Iris pigment epithelial cell (primary cell): Measurements from ENCODE around the gene DYNC1I1.

Experiments
- DNase-seq: peaks from one replicate; pipeline ENCODE4 v3.0.0-alpha.2; 2011; ENCODE audit warnings: low read depth

DYNC1I1 gene

DNA sequence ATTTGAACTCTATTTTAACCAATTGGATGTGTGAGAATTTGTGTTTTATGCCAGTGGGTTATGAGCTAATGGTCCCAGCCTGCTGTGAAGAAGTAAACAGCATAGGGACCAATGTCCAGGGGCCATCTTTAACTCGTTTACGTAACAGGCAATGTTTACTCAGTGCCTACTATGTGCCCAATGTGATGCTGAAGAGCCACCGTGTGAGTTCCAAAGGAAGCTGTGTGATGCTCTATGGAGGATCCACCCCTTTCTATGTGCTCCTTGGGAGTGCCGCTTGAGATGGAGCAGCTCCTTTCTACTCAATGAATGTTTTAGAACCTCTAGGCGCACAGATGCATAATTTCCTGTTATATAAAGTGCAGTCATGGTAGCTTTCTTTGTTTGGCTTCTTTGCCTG, 21.3 kb downstream of the DYNC1I1 start:
- no peak for DNase-seq

DNA sequence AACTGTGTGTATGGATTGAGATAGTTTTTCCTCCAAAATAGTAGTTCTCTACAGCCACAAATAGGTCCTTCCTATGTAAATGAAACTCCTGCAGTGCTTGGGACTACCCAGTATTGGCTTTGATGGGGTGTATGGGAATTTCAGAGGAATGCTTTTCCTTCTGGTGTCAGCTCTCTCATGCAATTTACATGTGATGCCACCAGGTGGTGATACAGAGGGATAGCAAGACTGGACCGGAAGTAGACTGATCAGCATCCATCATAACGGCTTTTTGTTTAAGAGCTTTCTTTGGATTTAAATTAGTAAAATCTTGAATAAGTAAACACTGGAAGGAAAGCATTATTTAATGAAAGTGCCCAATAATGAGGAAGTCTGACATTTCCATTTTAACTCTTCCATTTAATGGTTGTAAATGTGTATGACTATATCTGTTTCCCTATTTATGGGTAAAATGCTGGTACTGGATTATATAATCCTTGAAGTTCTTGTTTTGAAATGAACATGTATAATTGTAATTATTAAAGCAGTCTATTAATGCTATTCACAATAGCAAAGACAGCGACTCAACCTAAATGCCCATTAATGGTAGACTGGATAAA, 22.7 kb downstream of the DYNC1I1 start:
- peak; percentile 56 for DNase-seq

DNA sequence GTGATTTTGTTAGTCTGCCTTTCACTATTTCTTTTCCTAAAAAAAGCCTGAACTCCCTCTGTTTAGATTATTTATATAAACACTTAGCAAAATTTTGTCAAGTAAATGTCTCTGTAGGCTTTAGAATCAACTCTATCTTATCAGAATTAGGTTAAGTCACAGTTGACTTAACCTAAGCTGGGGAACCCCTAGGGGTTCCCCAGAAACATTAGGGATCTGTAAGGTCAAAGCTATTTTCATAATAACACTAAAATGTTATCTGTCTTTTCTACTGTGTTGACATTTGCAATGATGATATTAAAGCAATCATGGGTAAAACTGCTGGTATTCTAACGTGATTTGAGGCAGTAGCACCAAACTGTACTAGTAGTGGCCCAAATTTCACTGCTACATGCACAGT, 24.3 kb downstream of the DYNC1I1 start:
- DNase-seq = no peak

DNA sequence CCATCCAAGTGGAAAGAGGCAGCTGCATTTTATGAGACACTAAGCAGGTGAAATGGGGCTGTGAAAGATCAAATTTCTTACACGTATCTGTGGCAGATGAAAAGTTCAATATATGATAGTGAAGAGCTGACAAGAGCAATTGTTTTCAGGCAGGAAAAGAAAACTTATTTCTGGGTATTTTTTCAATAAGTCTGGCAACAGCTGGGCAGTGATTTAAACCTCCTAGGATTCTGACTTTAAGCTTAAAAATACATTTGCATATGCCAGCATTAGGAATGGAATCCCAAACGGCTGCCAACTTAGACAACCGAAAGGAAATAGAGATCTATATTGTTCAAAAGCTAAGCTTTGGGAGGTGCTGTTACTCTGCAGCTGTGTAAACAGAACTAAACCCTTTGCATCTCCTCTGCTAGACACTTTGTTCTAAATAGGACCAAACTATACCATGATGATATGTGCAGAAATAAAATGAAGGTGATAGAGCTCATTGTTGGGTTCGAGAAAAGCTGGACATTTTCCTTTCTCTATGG, 26.1 kb downstream of the DYNC1I1 start:
- DNase-seq = peak; percentile 9

DNA sequence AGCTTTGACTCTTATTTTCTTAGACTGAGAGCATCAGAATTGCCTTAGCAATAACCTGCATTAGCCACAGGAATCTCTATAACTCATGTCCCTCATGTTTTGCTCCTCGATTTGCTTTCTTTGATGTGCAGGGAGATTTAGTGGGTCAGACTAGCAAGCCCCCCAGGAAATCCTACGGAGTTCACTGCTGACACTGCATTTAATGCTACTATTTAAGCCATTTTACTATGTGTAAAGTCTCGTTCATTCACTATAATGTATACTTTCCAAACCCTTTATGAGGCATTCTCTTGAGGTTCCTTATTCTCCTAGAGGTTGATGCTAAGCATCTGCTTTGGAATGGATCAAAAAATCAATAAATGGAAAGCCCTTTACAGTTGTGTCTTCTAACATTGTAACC, 28.4 kb downstream of the DYNC1I1 start:
- DNase-seq = no peak

DNA sequence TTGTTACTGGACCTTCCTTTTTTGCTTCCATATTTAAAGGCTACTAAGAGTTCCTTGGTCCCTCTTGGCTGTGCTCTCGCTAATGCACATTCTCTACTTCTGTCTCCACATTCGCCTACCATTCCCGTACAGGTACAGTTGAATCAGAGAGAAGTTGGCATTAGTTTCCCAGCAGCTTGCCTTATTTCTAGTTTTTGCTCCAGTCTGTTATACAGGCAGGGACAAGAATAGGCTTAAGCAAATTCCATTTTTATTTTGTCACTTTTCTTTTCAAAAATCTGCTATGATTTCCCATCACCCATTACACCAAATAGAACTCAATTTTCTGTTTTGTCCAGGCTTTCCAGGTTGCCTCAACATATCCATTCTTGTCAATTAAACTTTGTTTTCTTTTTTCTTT, 29.9 kb downstream of the DYNC1I1 start:
- no peak for DNase-seq

DNA sequence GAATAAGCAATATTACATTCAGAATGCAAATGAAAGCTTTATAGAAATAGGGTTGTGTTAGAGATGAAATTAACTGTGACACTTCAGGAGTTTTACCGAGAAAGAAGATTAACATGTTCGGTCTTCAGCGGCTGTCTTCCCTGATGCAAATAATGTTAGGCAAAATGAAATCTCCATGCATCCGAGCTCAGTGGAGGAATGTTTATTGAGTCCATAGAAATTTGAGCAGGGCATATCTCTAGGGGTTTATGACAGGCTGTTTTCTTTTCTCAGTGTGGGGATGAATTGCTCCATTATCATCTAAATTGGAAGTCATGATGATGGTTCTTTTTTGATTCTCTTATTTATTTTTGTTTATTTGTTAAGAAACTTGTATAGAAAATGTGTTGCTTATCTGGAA, 31.7 kb downstream of the DYNC1I1 start:
- no peak for DNase-seq

DNA sequence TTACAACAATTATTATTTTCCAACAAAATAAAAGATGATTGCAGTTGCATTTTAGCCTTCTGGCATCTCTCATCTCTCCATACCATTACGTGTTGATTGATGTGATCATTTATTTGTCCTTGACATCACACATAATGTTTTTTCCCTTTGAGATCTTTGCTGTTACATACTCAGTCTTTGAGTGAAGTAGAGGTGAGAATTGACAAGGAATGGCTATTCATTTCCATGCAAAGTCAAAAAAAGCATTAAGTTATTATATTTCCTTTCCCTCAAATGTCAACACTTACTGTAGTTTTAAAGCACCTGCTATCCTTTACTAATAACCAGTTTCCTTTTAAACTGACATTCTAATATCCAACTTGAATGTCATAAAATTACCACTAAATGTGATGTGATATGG, 33.6 kb downstream of the DYNC1I1 start:
- DNase-seq = no peak

DNA sequence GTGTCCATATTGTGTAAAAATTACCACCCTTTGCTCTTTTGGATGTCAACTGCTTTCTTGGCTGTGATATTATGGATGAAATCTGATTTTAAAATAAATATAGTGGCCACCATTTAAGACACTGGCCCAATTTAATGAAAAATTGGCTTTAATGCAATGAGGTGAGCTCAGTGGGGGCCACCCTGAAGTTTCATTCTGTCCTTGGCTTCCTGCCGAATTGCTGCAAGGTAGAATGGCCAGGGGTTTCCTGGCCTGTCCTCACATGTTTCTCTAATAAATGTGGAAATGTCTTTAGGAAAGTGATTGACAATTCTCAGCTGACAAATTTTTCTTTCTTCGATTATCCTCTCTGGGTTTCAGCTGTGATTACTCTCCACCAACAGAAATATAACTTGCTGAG, 36.0 kb downstream of the DYNC1I1 start:
- DNase-seq = no peak

DNA sequence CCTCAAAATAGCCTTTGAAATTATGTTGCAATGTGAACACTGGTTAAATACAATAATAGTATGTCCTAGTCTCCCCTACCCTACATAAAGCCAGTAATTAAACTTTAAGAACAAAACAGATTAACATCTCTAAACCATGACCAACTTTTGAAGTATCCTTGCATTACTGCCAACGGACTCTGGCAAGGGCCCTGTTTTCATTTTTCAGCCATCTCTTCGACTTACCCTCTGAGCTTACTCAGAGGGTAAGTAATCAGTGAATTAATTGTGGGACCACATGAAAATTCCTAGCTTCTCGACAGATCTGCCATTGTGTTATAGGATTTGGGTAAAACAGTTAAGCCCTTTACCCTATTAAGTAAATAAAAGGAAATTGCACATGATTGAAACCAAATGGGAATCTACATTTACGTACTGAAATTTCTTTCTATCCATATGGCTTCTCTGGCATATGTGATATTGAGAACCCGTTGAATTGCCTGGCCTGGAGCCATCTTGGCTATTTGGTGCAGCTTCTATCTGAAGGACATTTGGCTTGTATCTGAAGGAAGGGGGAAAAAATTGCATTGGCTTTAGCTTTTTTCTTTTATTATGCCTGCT, 39.6 kb downstream of the DYNC1I1 start:
- no peak for DNase-seq

DNA sequence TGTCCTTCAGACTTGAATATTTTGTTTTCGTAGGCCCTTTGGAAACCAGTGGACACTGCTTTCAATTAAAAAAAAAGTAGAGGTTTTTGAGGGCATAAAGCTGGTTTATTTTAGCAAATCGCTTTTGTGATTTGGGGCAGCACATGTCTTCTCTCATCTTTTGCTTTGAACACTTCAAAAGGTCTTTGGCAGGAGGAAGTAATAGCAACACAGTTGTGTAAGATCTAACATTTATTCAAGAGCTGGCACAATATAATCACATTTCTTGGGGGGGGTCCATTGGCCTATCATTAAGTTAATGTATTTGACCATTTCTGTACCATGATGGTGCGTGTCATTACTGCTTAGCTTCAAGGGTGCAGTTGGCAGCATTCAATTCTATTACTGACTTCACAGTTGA, 42.4 kb downstream of the DYNC1I1 start:
- no peak for DNase-seq

DNA sequence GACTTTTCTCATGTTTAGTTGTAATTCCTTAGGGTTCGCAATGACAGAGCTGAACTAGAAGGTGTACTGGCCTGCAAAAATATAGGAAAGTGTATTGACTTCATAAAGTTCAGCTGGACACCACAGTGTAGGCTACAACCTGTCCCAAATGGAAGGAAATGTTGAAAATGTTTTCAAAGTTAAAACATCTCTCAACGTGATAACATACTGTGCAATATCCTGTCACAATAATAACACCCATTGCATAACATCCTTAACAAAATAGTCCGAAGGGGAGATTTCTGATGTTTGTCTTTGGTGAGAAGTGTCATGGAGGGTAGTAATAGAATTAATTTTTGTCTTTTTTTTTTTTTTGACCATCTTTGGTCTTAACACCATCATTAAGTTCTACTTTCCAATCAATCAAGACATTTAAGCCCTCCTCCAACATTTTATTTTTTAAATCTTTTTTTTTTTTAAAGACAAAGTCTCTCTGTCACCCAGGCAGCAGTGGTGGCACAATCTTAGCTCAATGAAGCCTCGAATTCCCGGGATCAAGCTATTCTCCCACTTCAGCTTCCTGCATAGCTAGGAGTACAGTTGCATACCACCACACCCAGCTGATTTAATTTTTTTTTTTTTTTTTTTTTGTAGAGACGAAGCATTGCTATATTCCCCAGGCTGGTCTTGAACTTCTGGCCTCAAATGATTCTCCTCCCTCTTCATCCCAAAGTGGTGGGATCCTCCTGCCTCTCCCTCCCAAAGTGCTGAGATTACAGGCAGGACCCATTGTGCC, 45.7 kb downstream of the DYNC1I1 start:
- DNase-seq = no peak

DNA sequence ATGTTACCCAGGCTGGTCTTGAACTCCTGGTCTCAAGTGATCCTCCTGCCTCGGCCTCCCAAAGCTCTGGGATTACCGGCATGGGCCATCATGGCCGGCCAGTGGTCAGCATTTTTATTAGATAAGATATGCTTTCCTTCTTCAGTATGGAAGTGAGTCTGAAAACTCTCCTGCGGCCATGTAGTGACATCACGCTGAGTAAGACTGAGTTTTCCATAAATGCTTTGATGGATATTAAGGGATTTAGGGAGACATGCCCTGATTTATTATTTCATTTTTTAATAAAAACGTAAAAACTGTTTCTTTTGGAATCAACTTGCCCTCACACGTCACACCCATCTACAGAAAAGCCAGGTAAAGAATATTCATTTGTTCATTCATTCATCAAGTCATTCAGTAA, 48.4 kb downstream of the DYNC1I1 start:
- DNase-seq = no peak

DNA sequence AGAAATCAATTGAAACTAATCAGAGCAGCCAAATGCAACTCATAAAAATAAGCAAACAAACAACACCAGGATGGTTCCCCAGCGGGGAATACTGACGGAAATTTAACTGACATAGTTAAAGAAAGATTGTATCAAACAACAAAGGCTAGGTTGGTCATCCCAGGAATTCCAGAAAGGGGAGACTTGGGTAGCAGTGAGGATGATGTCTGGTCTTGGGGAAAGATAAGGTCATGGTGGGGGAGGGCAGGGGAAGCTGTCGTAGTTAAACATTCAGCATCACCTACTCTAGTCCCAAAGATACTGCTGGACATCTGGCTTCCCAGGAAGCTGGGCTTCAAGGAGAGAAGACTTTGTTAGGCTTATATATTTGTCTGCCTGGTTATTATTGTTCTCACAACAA, 50.4 kb downstream of the DYNC1I1 start:
- no peak for DNase-seq

DNA sequence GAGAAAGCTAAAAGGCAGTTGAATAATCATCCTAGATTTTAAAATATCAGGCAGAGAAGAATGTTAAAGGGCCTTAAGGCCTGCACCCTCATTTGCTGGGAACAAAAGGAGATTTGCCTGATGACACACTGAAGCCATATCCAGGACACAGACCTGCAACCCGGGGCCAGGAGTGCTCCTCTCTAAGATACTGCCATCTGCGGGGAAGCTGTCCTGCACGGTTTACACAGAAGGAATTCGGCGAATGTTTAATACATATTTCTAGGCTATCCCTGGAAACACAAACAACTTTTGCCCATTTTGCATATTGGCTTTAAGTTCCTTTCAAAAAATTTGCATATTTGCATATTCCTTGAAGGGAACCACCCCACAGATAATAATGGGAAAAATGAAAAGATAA, 52.3 kb downstream of the DYNC1I1 start:
- DNase-seq = no peak

DNA sequence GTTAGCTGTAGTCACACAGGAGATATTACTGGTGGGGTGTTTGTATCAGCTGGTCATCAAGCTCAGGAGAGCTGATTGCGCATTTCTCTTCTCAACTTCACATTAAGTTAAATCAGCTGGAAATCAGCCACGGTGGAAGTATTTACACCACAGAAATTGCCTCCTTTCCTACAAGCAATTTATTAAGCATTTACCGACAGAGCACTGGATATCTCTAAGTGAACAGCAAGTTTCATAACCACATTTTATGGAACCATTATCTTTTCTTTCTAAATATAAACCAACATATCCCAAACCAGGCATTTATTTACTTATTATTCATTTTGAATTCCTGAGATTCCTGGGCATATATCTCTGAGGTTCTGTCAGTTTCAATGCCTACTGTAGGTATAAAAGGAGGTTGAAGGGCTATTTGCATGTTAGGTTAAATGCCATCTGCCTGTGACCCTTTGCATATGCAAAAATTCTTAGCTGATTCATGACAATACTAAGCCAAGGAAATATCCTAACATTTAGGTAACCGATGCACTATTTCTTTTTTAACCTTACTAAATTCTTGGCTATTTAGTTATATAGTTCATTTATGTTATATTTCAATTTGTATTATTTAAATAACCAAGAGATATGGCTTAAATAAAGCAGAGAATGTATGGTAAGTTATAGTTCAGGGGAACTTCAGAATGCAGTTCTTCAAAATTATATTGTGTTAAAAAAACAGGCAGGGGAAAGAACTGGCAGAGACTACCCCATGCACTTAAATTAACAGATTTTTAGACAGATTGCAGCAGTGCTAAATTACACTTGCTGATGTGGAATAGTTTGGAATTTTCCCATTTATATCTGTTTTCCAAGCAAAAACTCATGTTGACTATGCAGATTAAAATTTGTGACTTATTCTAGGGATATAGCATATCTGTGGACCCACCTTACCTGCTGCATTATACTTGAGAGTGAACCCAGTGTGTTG, 56.8 kb downstream of the DYNC1I1 start:
- peak; percentile 17 for DNase-seq

DNA sequence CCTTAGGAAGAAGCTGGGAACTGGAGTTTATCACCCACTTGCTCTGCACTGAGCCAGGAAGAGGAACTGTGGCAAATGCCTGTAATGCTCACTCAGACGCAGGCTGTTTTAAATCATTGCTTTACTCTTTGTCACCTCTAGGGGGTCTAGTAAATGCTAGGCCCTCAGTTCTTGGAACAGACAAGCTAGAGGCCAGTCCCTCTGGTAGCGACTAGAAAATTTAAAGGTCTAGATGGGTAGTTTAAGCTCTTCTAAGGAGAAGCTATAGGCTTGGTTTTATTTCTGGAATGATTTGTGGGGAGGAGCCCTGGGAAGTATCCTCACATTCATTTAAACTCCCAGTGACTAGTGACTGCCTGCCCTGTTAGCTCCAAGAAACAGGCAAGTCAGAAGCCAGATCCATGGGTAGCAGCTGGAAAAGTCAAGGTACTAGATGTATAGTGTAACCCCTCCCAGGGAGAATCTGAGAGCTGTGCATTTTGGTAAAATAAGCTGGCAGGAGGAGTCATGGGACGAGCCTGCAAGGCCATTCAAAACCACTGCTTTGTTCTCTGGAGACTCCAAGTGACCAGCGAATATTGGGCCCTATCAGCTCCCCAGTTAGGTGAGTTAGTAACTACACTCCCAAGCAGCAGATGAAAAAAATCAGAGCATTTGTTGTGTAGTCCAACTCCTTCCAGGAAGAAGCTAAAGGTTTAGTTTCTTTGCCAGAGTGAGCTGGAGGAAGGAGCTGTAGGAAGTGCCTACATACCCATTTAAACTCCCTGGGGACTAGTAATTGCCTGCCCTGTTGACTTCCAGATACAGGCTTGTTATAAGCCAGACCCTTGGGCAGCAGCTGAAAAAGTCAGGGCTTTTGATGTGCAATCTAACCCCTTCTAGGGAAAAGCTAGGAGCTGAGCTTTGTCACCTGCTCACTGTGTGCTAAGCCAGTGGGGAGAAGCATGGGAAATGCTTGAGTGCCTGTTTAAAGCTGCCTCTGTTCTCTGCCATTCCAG, 68.9 kb downstream of the DYNC1I1 start:
- no peak for DNase-seq

DNA sequence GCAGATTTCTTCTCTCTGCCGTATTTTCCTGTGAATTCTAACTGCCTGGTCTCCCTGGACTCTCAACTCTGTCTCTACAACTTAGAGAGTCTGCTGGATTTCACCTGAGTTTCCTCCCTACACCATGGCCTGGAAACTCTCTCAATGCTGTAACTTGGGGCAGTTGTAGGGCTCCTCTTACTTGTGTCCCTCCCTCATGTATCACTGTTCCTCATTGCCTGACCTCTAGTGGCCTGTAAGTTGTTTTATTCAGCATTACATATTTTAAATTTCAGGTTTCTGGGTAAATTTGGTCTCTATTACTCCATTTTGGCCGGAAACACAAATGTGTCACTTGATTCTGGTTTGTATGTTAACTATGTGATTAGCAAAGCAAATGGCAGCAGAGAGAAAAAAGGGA, 70.9 kb downstream of the DYNC1I1 start:
- peak; percentile 16 for DNase-seq

DNA sequence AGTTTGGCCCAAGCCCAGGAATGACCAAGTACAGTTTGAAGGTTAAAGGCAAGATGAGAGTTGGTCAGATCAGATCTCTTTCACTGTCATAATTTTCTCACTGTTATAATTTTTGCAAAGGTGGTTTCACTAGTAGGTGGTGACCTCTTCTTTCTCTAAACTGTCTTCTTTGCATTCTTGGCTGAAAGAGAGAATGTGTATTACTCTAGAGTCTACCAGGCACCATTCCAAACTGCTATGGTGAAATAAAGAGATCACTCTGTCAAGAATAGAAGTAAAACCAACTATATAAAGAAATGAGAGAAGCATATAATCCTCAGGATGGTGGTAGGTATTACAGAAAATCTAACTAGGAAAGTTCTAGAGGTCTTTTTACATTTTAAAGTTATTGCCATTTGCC, 72.7 kb downstream of the DYNC1I1 start:
- DNase-seq = peak; percentile 37

DNA sequence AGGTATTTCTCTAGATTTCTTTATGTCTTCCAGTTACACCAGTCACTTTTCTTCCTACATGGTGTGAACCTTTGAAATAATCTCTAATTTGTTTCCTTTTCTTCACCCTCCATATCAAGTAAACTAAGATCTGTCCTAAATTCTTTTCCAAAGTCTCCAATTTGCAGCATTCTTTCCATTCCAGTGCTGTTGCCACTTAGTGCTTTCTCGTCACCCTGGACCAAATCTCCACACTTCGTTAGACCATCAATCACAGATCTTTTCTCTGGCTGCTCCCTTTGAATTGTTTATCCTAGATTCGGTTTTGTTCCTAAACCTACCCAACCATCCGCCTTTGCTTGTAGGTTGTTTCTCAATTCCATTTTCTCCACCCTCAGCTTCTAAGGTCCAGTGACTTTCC, 74.7 kb downstream of the DYNC1I1 start:
- DNase-seq = no peak

DNA sequence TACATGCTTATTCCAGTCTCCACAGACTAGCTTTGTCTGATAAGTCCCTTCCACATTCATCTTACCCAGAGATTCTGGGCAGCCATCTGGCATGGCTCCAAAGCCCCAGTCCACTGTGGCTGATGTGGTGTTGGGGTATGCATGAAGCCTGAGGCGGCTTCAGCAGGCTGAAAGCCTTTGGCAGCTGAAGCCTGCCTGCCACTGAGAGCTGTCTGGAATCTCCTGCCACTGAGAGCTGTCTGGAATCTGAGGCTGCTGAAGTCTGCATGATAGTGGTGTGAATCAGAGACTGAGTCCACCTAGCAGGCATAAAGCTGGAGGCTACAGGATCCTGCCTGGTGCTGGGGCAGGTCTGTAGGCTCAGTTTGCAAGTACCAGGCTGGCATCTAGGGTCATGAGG, 87.1 kb downstream of the DYNC1I1 start:
- peak; percentile 87 for DNase-seq
